Stimulated activated CD8-positive, alpha-beta memory T cell treated with anti-CD3 and anti-CD28 coated beads, Interleukin-12 subunit alpha, Interleukin-12 subunit beta, amount 100 ng/mL, for 1 hour (primary cell): ENCODE data around the gene SUGT1.
A peak's percentile ranks its signal among the peaks of the same experiment; 100 is the strongest.
"Not testable (repeated sequence)": the region's sequence is repeated elsewhere in the genome, so short reads cannot be mapped to it uniquely, and the experiment has no call there.

Source experiments
- DNase-seq: peaks from one replicate; pipeline ENCODE4 v3.0.0-alpha.2; 2020; ENCODE audit warnings: low read depth

SUGT1 gene

DNA sequence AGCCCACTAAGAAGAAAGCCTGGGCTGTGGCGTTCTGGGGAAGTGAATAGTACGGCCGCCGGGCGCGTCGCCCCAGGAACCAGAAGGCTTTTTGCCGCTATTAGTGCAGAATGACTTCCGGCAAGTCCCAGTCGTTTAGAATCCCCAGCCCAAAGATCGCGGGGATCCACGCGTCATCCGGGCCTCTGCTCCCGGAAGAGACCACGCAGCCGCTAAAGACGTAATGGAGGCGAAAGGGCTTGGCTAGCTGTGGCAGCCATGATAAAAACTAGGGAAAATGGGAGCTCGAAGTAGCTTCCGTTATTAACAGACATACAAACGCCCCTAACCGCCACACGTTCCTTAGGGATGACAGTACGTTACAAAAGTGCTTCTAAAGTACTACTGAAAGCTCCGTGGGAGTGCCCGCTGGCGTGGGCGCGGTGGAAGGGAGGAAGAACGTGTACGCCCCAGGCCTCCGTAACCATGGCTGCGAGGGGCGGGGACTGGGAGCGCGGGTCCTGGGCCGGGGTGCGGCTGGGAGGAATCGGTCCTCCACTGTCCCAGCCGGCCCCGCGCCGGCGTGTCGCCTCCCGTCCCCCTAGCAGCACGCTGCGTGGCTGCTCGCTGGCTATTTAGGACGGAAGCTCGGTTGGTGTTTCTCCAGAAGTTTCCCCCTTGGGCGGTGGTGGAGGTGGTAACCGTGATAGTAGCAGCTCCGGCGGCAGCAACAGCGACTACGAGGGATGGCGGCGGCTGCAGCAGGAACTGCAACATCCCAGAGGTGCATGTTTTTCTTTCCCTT is at the start of gene SUGT1:
Gene SUGT1 (plus strand): TSS at position 641 of the 784 bp plus-strand sequence. CDS start 85 bp downstream, at position 726.
- DNase-seq, result peak; percentile 92

GRCh38 chr13:52603316-52603715 is 49.3 kb upstream of the SUGT1 start:
- not testable (repeated sequence) for DNase-seq

- not testable (repeated sequence) for DNase-seq
Measured at GRCh38 chr13:52606126-52606525, 46.5 kb upstream of the SUGT1 start.

- DNase-seq, result not testable (repeated sequence)
Measured at GRCh38 chr13:52606795-52607194, 45.8 kb upstream of the SUGT1 start.

GRCh38 chr13:52608184-52608583 is 44.5 kb upstream of the SUGT1 start:
- DNase-seq, result not testable (repeated sequence)

- DNase-seq, result not testable (repeated sequence)
Measured at GRCh38 chr13:52609013-52609606, 43.5 kb upstream of the SUGT1 start.

- DNase-seq, result not testable (repeated sequence)
Measured at GRCh38 chr13:52610158-52610557, 42.5 kb upstream of the SUGT1 start.

DNA sequence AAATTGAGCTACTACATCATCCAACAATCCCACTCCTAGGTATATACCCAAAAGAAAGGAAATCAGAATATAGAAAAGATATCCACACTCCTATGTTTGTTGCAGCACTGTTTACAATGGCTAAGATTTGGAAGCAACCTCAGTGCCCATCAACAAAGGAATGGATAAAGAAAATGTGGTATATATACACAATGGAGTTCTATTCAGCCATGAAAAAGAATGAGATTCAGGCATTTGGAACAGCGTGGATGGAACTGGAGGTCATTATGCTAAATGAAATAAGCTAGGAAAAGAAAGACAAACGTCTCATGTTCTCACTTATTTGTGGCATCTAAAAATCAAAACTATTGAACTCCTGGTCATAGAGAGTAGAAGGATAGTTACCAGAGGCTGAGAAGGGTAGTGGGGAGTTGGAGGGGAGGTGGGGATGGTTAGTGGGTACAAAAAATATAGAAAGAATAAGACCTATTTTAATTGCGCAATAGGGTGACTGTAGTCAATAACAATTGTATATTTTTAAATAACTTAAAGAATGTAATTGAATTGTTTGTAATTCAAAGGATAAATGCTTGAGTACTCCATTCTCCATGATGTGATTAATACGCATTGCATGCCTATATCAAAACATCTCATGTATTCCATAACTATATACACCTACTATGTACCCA is 37.4 kb upstream of the SUGT1 start:
- no peak for DNase-seq

DNA sequence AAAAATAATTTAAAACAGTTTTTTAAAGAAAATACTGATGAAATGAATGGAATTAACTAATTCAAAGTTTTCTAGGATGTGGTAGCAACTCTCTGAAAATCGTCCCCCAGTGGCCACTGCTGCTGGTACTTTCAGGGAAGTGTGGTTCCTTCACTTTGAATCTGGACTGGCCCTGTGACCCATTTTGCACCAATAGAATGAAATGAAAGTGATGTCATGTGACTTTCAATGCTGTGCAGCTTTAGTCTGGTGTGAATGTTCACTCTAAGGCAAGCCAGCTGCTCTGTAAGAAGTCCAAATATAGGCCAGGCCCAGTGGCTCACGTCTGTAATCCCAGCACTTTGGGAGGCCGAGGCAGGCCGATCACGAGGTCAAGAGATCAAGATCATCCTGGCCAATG is 36.8 kb upstream of the SUGT1 start:
- no peak for DNase-seq

DNA sequence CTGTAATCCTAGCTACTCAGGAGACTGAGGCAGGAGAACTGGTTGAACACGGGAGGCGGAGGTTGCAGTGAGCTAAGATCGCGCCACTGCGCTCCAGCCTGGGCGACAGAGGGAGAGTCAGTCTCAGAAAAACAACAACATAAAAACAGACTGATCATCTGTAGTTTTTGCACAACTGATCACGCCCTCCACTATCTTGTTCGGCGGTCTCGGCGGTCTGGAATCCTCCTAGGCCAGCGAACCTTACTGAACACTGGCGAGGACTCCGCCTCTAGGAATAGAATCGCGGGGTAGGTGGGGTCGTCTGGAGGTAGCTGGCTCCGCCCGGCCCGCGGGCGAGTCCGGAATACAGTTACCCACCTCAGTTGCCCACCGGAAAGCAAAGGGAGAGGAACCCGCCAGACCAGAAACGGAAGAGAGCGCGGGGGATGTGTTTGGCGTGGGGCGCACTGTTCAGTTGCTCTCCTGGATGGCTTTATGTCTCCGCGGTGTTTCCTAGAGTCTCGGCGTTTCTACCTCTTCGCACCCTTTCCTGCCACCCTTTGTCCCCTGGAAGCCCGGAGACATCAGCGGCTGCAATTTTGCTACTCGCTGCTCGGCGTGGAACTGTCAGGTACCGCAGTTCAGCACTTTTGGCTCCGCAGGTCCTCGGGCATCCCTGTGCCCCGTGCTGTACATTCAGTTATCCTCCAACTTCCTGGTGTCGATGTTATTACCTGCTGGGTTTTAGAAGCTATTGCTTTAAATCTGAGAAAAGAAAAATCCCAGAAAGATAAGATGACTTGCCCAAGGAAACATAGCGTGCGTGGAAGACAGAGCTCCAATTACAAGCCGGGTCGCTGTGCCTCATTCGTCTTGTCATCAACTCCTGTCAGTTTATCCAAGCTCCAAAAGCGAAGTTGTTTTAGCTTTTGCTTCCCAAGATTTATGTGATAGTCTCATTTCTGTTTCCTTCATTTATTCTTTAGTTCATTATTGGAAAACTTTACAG is 35.3 kb upstream of the SUGT1 start:
- peak; percentile 68 for DNase-seq

DNA sequence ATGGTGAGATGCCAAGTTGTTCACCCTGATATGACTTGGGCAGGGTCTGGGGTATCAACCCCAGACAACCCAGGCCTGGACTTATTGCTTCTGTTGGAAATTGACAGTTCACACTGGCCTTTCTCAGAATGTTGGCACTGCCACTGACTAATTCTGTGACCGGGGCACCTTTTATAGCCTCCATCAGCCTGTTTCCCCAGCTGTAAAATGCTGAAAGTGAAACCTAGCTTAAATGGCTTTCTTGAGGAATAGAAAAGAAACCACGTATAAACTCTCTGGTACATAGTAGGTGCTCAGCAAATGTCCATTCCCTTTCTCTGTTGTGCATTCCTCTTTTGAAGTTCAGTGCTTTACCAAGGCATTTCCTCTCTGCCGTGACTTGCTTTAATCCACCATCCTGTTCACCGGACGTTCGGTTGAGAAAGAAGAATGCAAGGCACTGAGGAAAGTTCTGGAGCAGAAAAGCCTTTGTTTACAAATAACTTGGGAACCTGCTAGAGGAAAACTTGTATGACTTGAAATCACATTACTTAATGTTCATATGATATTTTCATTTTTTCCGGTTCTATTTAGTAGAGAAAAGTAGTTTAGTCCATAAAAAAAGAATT is 21.4 kb upstream of the SUGT1 start:
- not testable (repeated sequence) for DNase-seq

- DNase-seq, result no peak
Measured at GRCh38 chr13:52638666-52639328, 13.8 kb upstream of the SUGT1 start.

GRCh38 chr13:52642131-52642530 is 10.5 kb upstream of the SUGT1 start, which contains the start of gene HNRNPA1L2:
HNRNPA1L2 (plus strand) TSS chr13:52642431; CDS start chr13:52642493, 62 bp downstream.
- DNase-seq, result no peak

DNA sequence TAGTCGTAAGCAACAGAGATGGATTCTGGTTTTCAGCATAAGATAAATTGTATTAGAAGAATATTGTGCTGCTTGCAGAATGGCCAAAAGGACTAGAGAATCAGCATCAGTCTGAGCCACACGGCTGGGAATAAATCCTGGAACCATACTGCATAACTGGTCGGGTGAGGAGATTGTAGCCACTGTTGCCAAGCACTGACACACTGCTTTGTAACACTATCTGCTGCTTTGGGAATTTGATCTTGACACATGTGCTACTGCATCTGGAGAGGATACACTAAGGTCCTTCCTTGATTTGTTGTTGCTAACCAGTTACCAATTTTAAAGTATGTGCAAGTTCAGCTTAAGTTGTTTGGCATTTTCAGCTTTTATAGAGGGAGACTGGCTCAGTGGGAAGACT is 8.5 kb upstream of the SUGT1 start:
- DNase-seq, result no peak

GRCh38 chr13:52646967-52647366 is 5.7 kb upstream of the SUGT1 start:
- DNase-seq, result no peak

DNA sequence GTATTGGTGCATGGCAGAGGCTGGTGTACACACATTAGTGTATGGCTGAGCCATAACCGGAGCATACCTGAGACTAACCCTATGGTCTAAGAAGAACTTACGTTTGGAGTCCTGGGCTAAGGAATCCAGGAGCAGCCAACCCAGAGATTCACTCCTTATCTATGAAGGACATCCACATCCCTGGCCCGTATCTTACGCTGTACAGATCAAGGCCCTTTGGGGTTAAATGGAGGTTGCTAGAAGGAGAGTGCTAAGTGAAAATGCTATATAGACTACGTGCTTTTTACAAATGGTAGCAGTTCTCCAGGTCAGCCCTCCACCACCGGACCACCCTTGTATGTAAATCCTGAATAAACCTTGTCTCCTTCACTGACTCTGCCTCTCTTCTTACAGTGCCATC is 1.9 kb upstream of the SUGT1 start:
- no peak for DNase-seq

DNA sequence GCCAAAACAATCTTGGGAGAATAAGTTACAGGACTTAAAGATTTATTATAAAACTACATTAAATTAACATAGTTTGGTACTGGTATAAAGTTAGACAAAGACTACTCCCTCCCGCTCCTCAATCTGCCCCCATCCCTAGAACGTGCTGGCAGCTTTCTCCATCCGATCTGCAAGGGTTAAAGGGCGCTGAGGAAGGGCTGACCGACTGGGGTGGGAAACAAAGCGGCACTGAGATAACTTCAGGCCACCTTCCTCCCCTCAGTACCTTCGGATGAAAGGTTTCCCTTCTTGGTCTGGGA is 790 bp upstream of the SUGT1 start:
- DNase-seq, result no peak

GRCh38 chr13:52652980-52653303 is 306 bp downstream of the SUGT1 start:
- DNase-seq, result no peak

- DNase-seq, result no peak
Measured at GRCh38 chr13:52659340-52659739, 6.7 kb downstream of the SUGT1 start.

GRCh38 chr13:52664272-52664671 is 11.6 kb downstream of the SUGT1 start:
- DNase-seq, result no peak

DNA sequence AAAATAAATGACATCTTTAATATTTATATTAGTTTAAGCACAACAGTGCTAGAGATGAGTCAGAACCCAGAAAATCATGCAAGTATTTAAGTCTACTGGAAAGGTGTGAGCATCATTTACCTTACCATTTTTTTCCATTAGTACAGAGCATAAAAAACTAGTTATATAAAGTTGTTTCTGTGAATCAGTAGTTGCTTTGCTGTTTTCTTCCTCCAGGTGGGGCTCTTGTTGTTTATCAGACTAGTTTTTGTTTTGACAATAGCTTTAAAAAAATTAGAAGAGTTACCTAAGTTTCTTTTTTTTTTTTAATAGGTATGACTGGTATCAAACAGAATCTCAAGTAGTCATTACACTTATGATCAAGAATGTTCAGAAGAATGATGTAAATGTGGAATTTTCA is 12.7 kb downstream of the SUGT1 start:
- no peak for DNase-seq
